T-helper 1 cell treated with Interleukin-12 subunit alpha and Interleukin-12 subunit beta and Interleukin-4 antibody, amounts not matched to agents 30 ng/mL and 1 ng/mL, for 36 hours (primary cell): ENCODE results near the gene AKAP8. TPM values are rescaled to one million over a fixed set of nuclear protein-coding genes. Genes with fewer than 3 reads are reported as not detected.

Source experiments
- intact Hi-C: fragments of 100-400 bp; cut with micrococcal nuclease; formaldehyde crosslinking; loops from one replicate; pipeline ENCODE4 v1.15.1; 2024
- total RNA-seq: library from RNA; stranded (reverse); gene quantifications from 2 replicates; pipeline ENCODE4 v1.2.3, GENCODE V29; 2022

AKAP8 gene
- total RNA-seq: 53.5 and 57.5 TPM in 2 replicates

DNA sequence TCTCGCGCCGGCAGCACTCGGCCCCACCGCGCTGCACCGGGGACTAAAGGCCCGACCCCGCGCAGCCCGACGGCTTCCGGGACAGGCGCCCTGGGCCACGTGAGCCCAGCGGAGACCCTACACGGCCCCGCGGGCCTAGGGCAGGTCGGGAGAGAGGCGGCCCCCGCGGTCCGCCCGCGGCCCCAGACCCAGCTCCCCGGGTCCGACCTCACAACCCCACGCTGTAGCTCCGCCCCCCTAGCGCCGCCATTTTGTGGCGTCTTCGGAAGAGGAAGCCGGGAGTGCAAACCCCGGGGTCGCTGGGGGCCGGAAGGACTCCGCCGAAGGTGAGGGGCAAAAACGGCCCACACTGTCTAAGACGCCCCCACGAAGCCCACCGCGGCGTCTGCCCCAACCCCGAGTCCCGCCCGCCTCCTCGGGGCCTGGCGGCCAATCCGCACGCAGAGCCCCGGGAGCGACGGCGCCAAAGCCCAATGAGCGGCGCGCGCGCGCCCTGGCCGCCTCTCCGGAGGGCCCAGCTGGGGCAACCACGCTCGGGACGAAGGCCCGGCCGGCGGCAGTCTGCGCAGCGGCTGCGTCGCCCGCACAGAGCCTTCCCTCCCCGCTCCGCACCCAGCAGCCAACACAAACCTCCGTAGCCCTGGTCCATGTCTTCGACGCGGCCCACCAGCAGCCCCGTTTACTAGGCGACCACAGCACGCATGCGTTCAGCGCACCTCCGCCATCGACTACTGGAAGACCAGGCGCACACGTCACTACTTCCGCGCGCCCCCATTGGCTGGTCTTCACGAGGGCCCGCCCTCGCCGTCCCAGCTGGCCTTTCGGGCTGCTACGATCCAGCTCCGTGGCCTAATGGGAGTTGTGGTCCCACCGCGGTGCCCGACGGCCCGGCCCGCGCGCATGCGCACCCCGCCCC is at the start of gene AKAP8:
TSS of gene AKAP8 (minus strand) at position 705 of the 916 bp plus-strand sequence. CDS start at position 649, 56 bp downstream.
- intact Hi-C loops: loop anchor here (1.0 to 5.0 kb wide), 13 partner anchors 40 to 807 kb away; partner anchors contain the start of genes FAM32A, NDUFB7 and TPM4

DNA sequence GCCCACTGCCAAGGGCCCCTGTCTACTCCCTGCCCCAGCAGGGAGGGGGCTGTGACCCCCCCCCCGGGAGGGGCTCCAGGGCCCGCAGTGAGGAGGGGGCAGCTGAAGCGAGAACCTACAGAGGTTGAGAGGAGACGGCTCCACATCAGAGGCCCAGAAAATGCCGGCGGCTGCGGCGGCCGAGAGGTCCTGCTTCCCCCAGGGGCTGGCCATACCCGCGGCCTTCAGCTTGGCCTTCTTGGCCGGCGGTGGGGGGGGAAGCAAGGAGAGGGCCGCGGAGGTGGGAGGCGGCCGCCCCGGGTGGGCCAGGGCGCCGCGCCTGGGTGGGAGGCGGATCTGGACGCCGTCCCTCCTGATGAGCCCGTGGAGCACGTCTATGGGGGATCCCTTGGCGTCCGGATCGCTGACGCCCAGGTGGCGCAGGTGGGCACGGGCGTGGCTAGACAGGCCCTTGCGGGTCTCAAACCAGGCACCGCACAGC is 48.4 kb upstream of the AKAP8 start:
- intact Hi-C loops: no loop called here

DNA sequence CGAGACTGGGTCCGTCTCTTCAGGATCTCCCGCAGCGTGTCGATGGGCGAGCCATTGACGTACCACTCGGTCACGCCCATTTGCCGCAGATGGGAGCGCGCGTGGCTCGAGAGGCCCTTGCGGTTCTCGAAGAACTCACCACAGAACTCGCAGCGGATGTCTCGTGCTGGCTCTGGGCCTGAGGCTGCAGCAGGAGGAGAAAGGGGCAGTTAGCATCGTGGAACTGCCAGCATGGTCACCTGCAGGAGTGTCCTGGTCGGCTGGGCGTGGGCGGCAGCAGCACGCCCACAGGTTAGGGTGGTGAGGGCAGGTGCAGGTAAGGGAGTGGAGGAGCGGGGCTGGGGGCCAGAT is 47.7 kb upstream of the AKAP8 start:
- intact Hi-C loops: no loop called here

DNA sequence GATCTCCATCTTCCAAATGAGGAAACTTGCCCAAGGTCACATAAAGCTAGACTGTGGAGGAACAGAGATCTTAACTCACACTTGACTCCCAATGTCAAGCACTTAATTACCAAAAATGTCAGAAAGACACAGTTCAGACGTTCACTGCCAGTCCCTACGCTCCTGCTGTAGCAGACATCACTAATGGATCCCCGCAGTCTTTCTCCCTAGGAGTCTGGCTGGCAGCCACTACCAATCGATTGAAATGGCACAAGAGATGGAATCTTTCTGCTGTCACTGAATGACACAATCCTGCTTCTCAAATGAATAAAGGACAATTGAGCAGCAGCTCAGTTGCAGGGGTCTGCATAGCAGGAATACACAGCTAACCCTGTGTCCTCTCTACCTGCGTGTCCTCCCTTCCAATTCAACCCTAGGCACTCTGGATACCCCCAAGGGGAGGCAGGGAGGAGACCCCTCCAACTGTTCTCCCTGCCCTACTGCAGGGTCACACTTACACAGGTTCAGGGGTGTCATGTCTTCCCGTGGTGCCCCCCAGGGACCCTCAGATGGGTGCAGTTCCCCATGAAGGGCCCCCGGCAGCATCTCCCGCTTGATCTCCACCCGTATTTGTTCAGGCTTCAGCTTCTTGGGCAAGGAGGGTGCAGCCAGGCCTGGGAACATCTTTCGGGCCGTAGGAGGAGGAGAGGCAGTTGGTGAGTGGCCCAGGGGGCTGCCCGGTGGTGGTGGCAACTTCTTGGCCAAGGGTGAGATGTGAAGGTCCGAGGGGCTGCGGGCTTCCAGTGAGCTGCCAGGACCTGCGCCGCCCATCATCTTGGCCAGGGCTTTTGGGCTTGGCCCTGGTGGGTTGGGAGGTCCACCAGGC is 47.1 kb upstream of the AKAP8 start:
- intact Hi-C loops: no loop called here

DNA sequence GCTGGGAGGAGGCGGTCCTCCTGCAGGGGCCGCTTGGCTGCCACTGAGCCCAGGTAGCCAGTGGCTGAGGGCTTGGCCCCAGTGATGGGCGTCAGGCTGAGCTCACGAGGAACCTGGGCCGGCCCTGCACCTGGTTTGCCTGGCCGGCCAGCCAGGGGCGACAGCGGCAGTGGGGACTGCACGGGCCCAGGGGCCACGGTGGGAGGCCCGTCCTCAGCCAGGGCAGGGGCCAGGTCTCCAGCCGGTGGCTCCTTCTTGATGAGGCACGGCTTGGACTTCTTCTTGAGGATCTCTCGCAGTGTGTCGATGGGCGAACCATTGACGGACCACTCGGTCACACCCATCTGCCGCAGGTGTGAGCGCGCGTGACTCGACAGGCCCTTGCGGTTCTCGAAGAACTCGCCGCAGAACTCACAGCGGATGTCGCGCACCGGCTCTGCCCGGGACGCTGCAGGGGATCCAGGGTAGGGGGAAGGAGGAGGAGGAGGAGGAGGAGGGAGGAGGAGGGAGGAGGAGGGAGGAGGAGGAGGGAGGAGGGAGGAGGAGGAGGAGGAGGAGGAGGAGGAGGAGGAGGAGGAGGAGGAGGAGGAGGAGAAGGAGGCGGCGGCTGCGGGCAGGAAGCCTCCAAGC is 45.8 kb upstream of the AKAP8 start:
- intact Hi-C loops: no loop called here

DNA sequence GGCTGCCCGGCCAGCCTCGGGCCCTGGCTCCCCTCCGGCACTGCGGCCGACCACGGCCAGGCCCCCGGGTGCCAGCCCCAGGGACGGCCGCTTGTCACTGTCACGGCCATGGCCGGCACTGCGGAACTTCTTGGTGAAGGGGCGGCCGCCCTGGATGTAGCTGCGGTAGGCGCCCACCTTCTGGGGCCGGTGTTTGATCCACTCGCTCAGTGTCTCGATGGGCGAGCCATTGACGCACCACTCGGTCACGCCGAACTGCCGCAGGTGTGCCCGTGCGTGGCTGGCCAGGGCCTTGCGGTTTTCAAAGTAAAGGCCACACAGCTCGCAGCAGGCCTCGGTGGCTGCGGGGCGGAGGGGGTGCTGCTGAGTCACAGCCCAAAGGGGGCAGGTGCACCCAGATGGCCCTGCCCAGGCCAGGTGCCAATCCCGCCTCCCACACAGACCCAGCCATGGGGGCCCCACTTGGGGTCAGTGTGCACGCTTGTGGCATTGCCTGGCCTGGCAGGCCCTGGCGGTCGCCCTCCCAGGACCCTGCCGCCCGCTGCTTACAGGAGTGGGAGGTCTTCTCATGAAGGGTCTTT is 45.2 kb upstream of the AKAP8 start:
- intact Hi-C loops: no loop called here

DNA sequence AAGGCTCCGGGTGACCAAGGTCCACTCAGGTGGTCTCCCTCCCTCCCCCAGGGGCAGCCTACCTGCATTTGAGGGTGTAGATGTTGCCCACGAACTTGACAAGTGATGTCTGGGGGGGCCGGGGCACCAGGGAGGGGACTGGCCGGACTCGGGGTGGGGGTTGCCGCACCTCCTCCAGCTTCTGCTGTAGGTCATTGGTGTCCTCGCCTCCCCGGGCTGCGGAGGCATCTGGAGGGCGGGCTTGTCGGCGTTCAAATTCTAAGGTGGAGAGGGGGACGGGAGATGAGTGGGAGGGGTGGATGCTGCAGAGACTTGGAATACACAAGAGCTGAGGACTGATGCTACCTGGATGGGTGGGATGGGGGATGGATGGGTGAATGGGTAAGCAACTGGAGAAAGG is 44.5 kb upstream of the AKAP8 start:
- intact Hi-C loops: no loop called here

DNA sequence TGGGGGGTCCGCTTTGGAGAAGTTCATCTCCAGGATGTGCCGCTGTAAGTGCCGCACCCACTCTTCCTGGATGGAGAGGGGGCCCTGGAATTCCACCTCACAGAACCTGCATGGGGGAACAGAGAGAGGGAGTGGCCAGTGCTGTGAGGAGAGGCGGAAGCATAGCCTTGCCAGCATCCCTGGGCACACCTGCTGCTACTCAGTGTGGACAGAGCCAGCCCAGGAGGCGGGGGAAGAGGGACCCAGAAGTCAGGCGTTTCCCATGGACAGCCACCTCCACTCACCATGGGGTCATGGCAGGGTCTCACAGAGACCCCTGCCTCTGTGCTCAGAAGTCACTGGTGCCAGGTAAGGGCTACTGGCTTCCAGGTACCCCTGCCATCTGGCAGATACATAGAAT is 43.5 kb upstream of the AKAP8 start:
- intact Hi-C loops: no loop called here

DNA sequence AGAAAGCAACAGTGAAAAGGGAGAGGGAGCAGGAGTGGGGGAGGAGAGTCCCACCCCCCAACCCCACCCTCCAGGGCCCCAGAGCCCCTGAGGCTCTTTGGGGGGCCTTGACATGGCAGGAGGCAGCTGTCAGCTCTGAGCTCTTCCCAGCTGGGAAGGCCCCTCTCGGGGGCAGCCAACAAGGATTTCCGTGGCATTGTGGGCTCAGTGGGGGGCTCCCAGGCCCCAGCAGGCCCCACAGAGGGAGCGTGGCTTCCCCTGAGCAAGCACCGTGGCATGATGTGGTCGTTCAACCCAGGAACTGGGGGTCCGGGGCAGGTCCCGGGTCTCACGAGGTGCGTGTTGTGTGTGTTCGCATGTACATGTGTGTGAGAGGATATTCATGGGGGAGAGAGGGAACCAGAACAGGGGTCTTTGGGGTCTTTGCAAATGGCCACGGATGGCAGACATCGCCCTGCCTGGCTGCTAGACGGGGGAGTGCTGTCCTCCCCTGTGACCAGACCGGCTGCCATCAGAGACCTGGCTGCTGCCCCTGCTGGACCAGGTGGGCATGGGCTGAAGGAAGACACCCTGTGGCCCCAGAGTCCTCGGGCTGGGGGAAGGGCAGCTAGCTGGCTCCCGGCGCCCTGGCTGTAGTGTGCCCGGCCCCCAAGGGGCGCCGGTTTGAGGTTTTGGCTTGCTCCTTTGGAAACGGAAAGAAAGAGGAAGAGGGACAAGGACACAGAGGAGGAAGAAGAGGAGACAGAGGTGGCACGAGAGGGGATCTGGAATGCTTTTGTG is 42.9 kb upstream of the AKAP8 start:
- intact Hi-C loops: no loop called here

DNA sequence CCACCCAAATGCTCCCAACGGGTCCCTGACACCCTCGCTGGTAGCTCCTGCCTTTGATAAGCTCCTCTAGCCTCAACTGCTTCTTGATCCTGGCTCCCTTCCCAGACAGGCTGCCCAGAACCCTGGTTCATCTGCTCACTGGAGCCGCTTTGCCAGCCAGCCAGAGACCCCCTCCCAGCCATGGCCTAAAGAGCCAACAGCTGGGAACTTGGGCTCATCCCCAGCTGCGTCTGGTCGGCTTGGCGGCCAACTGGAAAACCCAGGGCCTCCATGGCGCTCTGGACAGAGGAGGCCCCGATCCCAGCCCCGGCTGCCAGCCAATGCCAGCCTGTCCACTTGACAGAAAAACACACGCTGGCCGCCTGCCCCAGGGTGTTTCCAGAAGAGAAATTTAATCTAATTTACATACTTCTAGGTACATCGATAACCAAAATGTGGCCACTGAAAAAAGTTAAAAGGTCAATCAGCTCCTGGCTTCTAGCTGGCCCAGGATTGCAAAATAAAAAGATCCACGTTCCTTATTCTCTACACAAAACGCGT is 42.2 kb upstream of the AKAP8 start:
- intact Hi-C loops: no loop called here

DNA sequence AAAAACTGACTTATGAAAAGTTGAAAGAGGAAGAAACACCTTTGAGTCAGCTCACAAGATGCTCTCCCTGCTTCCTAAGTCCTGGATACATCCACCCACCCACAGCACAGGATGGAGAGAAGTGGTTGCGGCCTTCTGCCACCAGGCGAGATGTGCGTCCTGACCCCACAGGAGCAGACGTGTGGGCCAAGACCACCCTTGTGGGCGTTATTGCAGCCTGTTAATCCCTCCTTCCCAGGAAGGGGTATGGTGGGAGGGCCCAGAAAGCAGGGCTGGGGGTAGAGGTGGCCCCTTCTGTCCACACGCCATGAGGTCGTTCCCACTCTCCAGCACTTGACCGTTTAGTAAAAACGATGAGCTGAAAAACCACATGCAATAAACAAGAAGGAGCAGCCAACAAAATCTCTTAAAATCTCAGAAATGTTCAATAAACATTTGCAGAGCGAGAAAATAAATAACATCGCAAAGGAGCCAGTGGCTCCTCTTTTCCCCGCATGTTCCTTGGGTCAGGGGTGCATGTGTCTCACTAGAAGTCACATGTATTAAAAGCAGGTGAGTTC is 41.6 kb upstream of the AKAP8 start:
- intact Hi-C loops: no loop called here

DNA sequence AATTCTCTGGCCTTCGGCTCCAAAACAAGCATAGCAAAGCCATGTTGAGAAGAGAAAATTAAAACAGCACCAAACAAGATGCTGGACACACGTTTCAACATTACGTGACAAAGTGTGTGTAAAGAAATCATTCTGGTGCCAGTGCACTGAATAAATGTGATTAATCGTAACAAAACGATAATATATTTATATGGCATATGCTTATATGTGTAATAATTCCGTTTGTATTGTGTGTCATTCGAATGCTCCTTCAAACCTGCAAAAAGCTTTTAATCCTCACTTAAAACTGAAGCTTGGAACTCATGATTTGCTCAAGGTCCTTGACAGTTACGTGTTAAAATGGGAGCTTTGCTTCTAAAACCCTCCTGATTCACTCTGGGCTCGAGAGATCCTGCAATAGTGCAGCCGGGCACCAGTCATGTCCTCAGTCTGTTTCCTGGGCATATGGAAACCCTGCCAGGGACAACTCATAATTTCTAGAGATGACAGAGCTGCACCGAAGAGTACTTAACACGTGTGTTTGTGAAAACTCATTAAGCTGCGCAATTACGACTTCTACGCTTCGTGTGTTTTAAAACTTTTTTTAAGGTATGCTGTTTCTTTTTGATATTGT is 39.9 kb upstream of the AKAP8 start:
- intact Hi-C loops: loop anchor here (1.0 to 10.0 kb wide), 13 partner anchors 13 to 294 kb away; partner anchors contain the start of genes AKAP8 and BRD4

DNA sequence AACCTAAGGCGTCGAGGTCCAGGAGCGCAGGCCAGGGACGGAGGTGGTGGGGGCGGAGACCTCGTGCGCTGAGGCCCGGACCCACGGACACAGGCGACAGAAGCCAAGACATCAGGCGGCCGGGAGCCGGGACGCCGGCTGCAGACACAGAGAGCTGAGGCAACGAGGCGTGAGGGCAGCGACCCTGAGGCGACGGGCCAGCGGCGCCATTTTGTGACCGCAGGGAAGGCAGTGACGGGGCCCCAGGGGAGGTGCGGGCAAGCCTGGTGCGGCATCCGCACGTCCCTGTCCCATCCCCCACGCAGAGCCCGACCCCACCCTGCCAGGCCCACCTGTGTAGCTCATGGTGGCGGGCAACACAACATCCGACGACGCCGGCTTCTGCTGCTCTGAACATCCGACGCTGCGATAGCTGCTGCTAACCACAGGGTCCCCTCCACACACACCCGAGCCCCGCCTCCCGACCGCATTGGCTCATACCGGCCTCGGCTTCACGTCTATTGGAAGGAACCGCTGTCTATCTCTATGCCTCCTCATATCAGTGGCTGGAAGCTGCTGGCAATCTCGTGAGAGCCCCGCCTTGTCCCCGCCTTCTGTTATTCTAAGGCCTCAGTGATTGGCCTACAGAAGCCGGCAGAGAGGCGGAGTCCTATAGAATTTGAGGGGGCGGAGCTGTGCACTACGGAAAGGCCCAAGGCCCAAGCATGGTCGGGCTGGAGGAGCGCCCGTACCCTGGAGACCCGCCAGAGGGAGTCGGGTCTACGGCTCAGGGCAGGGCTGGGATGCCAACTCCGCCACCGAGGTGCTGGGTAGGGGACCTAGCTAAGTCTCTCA is 39.2 kb upstream of the AKAP8 start, which contains the start of gene AKAP8L:
TSS of gene AKAP8L (minus strand) at position 410 of the 834 bp plus-strand sequence. CDS start at position 345, 65 bp downstream.
- intact Hi-C loops: loop anchor here (1.0 to 10.0 kb wide), 14 partner anchors 14 to 326 kb away; partner anchors contain the start of genes AKAP8 and BRD4

DNA sequence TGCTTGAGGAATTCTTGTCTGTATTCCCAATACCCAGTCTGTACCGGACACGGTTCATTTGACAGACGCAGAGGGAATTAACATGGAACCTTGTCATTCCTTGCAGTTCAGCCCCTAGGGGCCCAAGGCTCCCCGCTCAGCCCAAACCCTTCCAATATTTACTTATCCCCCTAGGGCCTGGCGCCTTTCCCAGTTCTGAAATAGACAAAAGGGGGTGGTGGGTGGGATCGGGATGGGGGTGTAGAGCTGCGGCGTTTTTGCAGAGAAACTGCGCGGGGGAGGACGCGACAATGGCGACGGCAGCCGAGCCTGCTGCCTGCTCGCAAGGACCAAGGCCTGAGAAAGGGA is 38.6 kb upstream of the AKAP8 start:
- intact Hi-C loops: loop anchor here (1.0 to 10.0 kb wide), 2 partner anchors 83 to 326 kb away; partner anchors contain the start of gene BRD4

DNA sequence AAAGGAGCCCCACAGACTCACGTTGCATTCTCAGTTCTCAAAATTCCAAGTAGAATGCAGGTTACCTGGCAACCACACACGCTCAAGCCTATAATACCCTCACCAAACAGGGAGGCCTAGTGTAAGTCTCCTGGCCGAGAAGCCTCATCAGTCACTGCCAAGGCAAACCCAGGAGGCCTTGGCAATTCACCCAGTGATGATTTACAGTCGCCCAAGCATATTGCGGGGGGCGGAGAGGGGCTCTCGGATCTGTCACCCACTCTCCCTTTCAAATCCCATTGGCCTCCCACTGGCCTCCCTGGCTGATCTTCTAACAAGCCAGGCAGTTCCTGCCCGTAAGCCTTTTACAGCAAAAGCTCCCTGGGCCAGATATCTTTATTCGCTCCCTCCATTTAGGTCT is 38.1 kb upstream of the AKAP8 start:
- intact Hi-C loops: loop anchor here (1.0 to 10.0 kb wide), 2 partner anchors 83 to 325 kb away; partner anchors contain the start of gene BRD4

DNA sequence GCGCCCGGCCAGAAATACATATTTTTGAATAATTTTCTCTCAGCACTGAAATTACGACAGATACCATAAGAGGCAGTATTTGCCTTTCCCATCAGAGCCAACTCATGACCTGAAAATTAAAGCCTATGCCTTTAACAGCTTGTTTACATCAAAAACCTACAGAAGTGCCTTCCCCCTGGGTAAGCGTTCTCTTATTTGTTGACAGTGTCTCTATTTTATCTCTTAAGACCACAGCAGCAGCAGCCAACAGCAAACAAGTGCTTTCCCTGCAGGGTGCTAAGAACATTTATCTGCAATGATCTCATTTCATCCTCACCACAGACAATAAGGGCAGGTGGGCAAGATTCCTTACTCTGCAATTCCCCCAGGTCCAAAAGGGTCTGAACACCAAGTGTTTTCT is 33.2 kb upstream of the AKAP8 start:
- intact Hi-C loops: loop anchor here (10.0 kb wide), 1 partner anchor 78 kb away; the partner anchor contains the start of gene BRD4

DNA sequence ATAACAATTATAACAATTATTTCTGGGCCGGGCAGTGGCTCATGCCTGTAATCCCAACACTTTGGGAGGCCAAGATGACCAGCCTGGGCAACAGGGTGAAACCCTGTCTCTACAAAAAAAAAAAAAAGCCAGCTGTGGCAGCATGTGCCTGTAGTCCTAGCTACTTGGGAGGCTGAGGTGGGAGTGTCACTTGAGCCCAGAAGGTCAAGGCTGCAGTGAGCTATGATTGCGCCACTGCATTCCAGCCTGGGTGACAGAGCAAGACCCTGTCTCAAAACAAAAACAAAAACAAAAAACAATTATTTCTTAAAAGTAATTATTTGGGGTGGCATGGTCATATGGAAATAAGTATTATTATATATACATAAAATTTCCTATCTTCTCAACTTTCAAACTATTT is 31.8 kb upstream of the AKAP8 start:
- intact Hi-C loops: loop anchor here (10.0 kb wide), 1 partner anchor 77 kb away; the partner anchor contains the start of gene BRD4

DNA sequence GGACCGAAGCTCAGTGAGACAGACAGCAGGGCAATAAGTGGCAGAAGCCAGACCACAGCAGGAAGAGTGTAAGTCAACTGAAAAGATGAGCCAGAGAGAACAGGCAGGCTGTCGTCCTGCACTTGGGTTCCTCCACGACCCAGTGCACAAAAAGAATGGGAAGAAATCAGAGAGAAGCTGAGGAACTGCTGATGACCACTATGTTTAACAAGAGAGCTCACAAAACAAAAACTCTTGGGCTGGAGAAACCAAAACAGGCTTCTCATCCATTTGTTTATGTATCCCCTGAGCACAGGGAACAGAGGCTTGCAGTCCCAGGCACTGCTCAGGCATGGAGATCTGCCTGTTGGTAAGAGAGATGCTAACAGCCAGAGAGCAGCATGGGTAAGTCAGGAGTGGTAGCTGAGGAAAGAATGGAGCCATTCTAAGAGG is 25.2 kb upstream of the AKAP8 start:
- intact Hi-C loops: no loop called here
